Bronchial epithelial cell (primary cell): ENCODE measurements around the gene GALNT15. TPM values are rescaled to one million over a fixed set of nuclear protein-coding genes. Genes with fewer than 3 reads are reported as not detected.

Experiments used
- DNase-seq: peaks from one replicate; pipeline ENCODE4 v3.0.0-alpha.2; 2010; ENCODE audit warnings: low read depth
- FAIRE-seq: peaks from 2 replicates; lab custom pipeline; 2011; peaks lifted over from hg19 to GRCh38; lab: Jason Lieb, UNC
- H3K27me3 ChIP-seq: 2 replicates; pipeline ENCODE4 v1.5.1; 2011; ENCODE audit warnings: low read length; ENCODE audit not compliant: control insufficient read depth, insufficient read depth
- H3K36me3 ChIP-seq: 2 replicates; pipeline ENCODE4 v1.5.1; 2011; ENCODE audit warnings: low read length; ENCODE audit not compliant: control insufficient read depth, insufficient read depth
- H3K4me3 ChIP-seq: 2 replicates; pipeline ENCODE4 v1.5.1; 2011; ENCODE audit warnings: mild to moderate bottlenecking, low read depth, low read length, control low read depth
- CTCF ChIP-seq: IDR thresholded peaks from 2 replicates; pipeline ENCODE4 v1.5.1; 2011; ENCODE audit warnings: mild to moderate bottlenecking, moderate library complexity, low read length, control low read depth, inconsistent platforms; ENCODE audit not compliant: insufficient read depth, severe bottlenecking
- total RNA-seq: library from RNA; depleted of rRNA; stranded (reverse); fragments of >200 nt; gene quantifications from 2 replicates; pipeline ENCODE4 v1.2.1, GENCODE V29; 2014

GALNT15 gene
- total RNA-seq, 1 donor from 2014 or later: 0.53 TPM

GRCh38 chr3:16227566-16227965 is 53.1 kb downstream of the GALNT15 start:
- Histone ChIP-seq H3K27me3 (no peaks in the 10 kb centered on the region), H3K36me3 (no peaks in the 10 kb centered on the region), H3K4me3 (no peak overlapping the region)
- no peak for TF ChIP-seq CTCF
- DNase-seq (no peak), FAIRE-seq (no peak)

- no peak for TF ChIP-seq CTCF
- Histone ChIP-seq H3K36me3 (no peaks in the 10 kb centered on the region), H3K4me3 (no peak overlapping the region), H3K27me3 (no peaks in the 10 kb centered on the region)
- FAIRE-seq (no peak), DNase-seq (no peak)
These were observed 55.2 kb downstream of the GALNT15 start for GRCh38 chr3:16229681-16230080.

- no peaks in the 10 kb centered on the region for H3K27me3 ChIP-seq
- no peak overlapping the region for H3K4me3 ChIP-seq
- FAIRE-seq: no peak
- no peak for DNase-seq
- no peak for TF ChIP-seq CTCF
- no peaks in the 10 kb centered on the region for H3K36me3 ChIP-seq
These were observed 57.5 kb downstream of the GALNT15 start for GRCh38 chr3:16231983-16232382.

- no peak overlapping the region for H3K4me3 ChIP-seq
These were observed 59.3 kb downstream of the GALNT15 start for GRCh38 chr3:16233806-16234205.

GRCh38 chr3:16234281-16234680 is 59.8 kb downstream of the GALNT15 start:
- no peak for TF ChIP-seq CTCF
- no peak overlapping the region for H3K4me3 ChIP-seq
- no peaks in the 10 kb centered on the region for H3K36me3 ChIP-seq
- H3K27me3 ChIP-seq: no peaks in the 10 kb centered on the region
- DNase-seq (no peak), FAIRE-seq (no peak)

More at GRCh38 chr3:16233806-16234205, 59.3 kb downstream of the GALNT15 start:
- Histone ChIP-seq H3K27me3 (no peaks in the 10 kb centered on the region), H3K36me3 (no peaks in the 10 kb centered on the region)
- FAIRE-seq (no peak), DNase-seq (no peak)
- TF ChIP-seq CTCF: no peak

GRCh38 chr3:16236030-16236639 is 61.7 kb downstream of the GALNT15 start:
- FAIRE-seq (no peak), DNase-seq (no peak)
- no peak for TF ChIP-seq CTCF
- no peak overlapping the region for H3K4me3 ChIP-seq
- H3K36me3 ChIP-seq: no peaks in the 10 kb centered on the region
- no peaks in the 10 kb centered on the region for H3K27me3 ChIP-seq
